GM12865 (cell line): ENCODE data around the gene TACR2.

Experiments
- DNase-seq: peaks from one replicate; pipeline ENCODE4 v3.0.0; 2010; ENCODE audit warnings: low read depth
- H3K4me3 ChIP-seq: 2 replicates; pipeline ENCODE4 v1.5.1; 2011; ENCODE audit warnings: mild to moderate bottlenecking, low read depth, low read length, control low read depth
- CTCF ChIP-seq: IDR thresholded peaks from 2 replicates; pipeline ENCODE4 v1.5.1; 2011; ENCODE audit warnings: low read length, control low read depth, low read depth, inconsistent platforms; ENCODE audit not compliant: insufficient read depth; ENCODE audit errors: missing control alignments

Gene TACR2

GRCh38 chr10:69426376-69426727 lies 9.6 kb upstream of the TACR2 start:
- no peak overlapping the region for H3K4me3 ChIP-seq
- TF ChIP-seq CTCF, result no peak
- DNase-seq, result no peak

GRCh38 chr10:69425511-69426298 lies 9.0 kb upstream of the TACR2 start:
- no peak overlapping the region for H3K4me3 ChIP-seq

GRCh38 chr10:69425041-69425440 lies 8.3 kb upstream of the TACR2 start:
- no peak overlapping the region for H3K4me3 ChIP-seq
- no peak for TF ChIP-seq CTCF
- DNase-seq, result no peak

More at GRCh38 chr10:69425511-69426298, 9.0 kb upstream of the TACR2 start:
- no peak for DNase-seq
- no peak for TF ChIP-seq CTCF

DNA sequence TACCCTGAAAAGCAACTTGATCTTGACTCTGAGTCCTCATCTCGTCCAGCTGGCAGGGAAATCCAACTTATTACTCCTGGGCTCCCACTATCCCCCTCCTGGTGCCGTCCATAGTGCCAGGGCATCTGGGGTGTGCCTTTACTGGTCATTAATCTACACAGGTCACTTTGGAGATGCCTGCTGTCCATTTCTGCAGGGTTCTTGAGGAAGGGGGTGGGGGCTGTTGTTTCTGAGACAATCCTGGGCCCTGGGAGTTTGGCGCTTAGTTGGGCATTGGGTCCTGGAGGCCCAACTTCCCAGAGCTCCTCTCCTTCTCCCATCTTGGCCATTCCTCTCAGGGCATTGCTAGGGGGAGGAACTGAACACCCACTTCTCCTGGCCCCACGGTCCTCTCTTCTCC lies 6.0 kb upstream of the TACR2 start:
- no peak for DNase-seq
- TF ChIP-seq CTCF, result no peak
- H3K4me3 ChIP-seq, result no peak overlapping the region

- DNase-seq, result no peak
- TF ChIP-seq CTCF, result no peak
- no peak overlapping the region for H3K4me3 ChIP-seq
Observed at GRCh38 chr10:69421611-69422308, 5.0 kb upstream of the TACR2 start.

DNA sequence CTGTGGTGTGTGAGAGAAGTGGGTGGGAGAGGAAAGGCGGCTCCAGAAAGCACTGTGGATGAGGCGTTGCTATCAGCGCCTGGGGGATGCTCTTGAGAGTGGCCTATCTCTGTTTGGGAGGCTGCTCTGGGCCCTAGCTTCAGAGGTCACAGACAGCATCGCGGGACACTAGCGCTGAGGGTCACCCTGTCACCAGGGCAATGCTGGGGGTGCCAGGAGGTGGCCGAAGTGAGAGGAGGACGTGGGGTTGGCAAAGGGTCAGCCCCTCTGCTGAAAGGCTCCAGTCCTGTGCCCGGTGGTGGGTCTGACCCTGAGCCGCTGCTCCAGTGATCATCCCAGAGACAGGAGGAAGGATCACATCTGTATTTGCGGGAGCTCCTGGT lies 3.0 kb upstream of the TACR2 start:
- H3K4me3 ChIP-seq, result no peak overlapping the region
- DNase-seq, result no peak
- no peak for TF ChIP-seq CTCF
